HG02678 (cell line): Measurements from ENCODE around the gene SH3PXD2A.
"Not testable (repeated sequence)": the region's sequence is repeated elsewhere in the genome, so short reads cannot be mapped to it uniquely, and the experiment has no call there.

Experiments
- ATAC-seq: cut with Tn5 transposase; IDR thresholded peaks from one replicate; pipeline ENCODE4 v1.9.1; 2021; ENCODE audit warnings: mild to moderate bottlenecking, moderate library complexity; ENCODE audit not compliant: unreplicated experiment

Gene SH3PXD2A

GRCh38 chr10:103813312-103813711, 42.1 kb downstream of the SH3PXD2A start:
- not testable (repeated sequence) for ATAC-seq

GRCh38 chr10:103812432-103812831, 42.9 kb downstream of the SH3PXD2A start:
- no peak for ATAC-seq

- ATAC-seq = no peak
These were observed 43.4 kb downstream of the SH3PXD2A start for GRCh38 chr10:103812004-103812403.

GRCh38 chr10:103811463-103811862, 43.9 kb downstream of the SH3PXD2A start:
- no peak for ATAC-seq

- ATAC-seq = no peak
These were observed 46.6 kb downstream of the SH3PXD2A start for GRCh38 chr10:103808780-103809179.

- ATAC-seq = no peak
These were observed 47.4 kb downstream of the SH3PXD2A start for GRCh38 chr10:103807996-103808395.

GRCh38 chr10:103806395-103807187, 48.8 kb downstream of the SH3PXD2A start:
- ATAC-seq = no peak

GRCh38 chr10:103805781-103806180, 49.6 kb downstream of the SH3PXD2A start:
- no peak for ATAC-seq

GRCh38 chr10:103804871-103805270, 50.5 kb downstream of the SH3PXD2A start:
- no peak for ATAC-seq

- ATAC-seq = no peak
These were observed 51.4 kb downstream of the SH3PXD2A start for GRCh38 chr10:103803941-103804340.

GRCh38 chr10:103802637-103803353, 52.6 kb downstream of the SH3PXD2A start:
- ATAC-seq = no peak

GRCh38 chr10:103802081-103802480, 53.3 kb downstream of the SH3PXD2A start:
- ATAC-seq = no peak

GRCh38 chr10:103800789-103801540, 54.4 kb downstream of the SH3PXD2A start:
- ATAC-seq = peak; percentile 49

- no peak for ATAC-seq
These were observed 55.3 kb downstream of the SH3PXD2A start for GRCh38 chr10:103800089-103800488.

- ATAC-seq = no peak
These were observed 56.0 kb downstream of the SH3PXD2A start for GRCh38 chr10:103799341-103799740.

- no peak for ATAC-seq
These were observed 56.9 kb downstream of the SH3PXD2A start for GRCh38 chr10:103798511-103798910.

- ATAC-seq = no peak
These were observed 57.5 kb downstream of the SH3PXD2A start for GRCh38 chr10:103797857-103798256.

- no peak for ATAC-seq
These were observed 59.6 kb downstream of the SH3PXD2A start for GRCh38 chr10:103795634-103796270.

- no peak for ATAC-seq
These were observed 60.4 kb downstream of the SH3PXD2A start for GRCh38 chr10:103794996-103795395.

- no peak for ATAC-seq
These were observed 61.2 kb downstream of the SH3PXD2A start for GRCh38 chr10:103793920-103794883.
